LNCAP (cell line): ENCODE data around the gene PRDM15.

Experiments
- CTCF ChIP-seq: fragments of 450-650 bp; IDR thresholded peaks from 2 replicates; pipeline ENCODE4 v1.5.1; 2017; ENCODE audit warnings: mild to moderate bottlenecking

The PRDM15 gene

GRCh38 chr21:41758550-41758949, 120.6 kb downstream of the PRDM15 start:
- TF ChIP-seq CTCF = no peak

GRCh38 chr21:41755934-41756773, 123.0 kb downstream of the PRDM15 start:
- no peak for TF ChIP-seq CTCF

GRCh38 chr21:41755258-41755933, 123.7 kb downstream of the PRDM15 start:
- TF ChIP-seq CTCF = no peak

GRCh38 chr21:41754479-41754891, 124.7 kb downstream of the PRDM15 start:
- no peak for TF ChIP-seq CTCF

GRCh38 chr21:41753006-41753898, 125.9 kb downstream of the PRDM15 start:
- no peak for TF ChIP-seq CTCF

- no peak for TF ChIP-seq CTCF
These were observed 126.9 kb downstream of the PRDM15 start for GRCh38 chr21:41752231-41752681.

- no peak for TF ChIP-seq CTCF
These were observed 127.5 kb downstream of the PRDM15 start for GRCh38 chr21:41751611-41752011.
